SK-N-DZ (cell line): ENCODE results near the gene APEX1. TPM values are rescaled to one million over a fixed set of nuclear protein-coding genes. Genes with fewer than 3 reads are reported as not detected.

Source experiments
- DNase-seq: peaks from one replicate; pipeline ENCODE4 v3.0.0-alpha.2; 2015; ENCODE audit warnings: low spot score
- polyA plus RNA-seq, 2 experiments: library from polyadenylated mRNA; depleted of rRNA; stranded (reverse); fragments of >200 nt; gene quantifications; 2 replicates each; pipeline ENCODE4 v1.2.3, GENCODE V29; 2014

Gene APEX1
- 57.8 and 328 TPM in 2 replicates for polyA plus RNA-seq (2014; cell fraction: cytosol; rRNA removed)
- polyA plus RNA-seq (2014; cell fraction: nucleus; rRNA removed): 69.4 and 244 TPM in 2 replicates

- DNase-seq: peak; percentile 99
Observed at GRCh38 chr14:20454516-20455354, at the start of gene APEX1, which contains the start of gene OSGEP. Gene APEX1 (plus strand): TSS chr14:20455226. CDS start chr14:20455646, 420 bp downstream. Gene OSGEP (minus strand): TSS chr14:20454812. CDS start chr14:20454683, 129 bp downstream.

GRCh38 chr14:20409226-20409625 lies 45.8 kb upstream of the APEX1 start:
- DNase-seq: no peak

GRCh38 chr14:20412411-20412810 lies 42.6 kb upstream of the APEX1 start:
- no peak for DNase-seq

GRCh38 chr14:20412876-20413743 lies 41.9 kb upstream of the APEX1 start, which contains the start of gene TEP1:
Gene TEP1 (minus strand): TSS chr14:20413501. CDS start chr14:20408439, 5,062 bp downstream.
- peak; percentile 26 for DNase-seq

GRCh38 chr14:20413744-20414082 lies 41.3 kb upstream of the APEX1 start:
- DNase-seq: no peak

GRCh38 chr14:20415782-20416206 lies 39.2 kb upstream of the APEX1 start:
- peak; percentile 29 for DNase-seq

GRCh38 chr14:20416223-20416622 lies 38.8 kb upstream of the APEX1 start:
- DNase-seq: no peak

GRCh38 chr14:20417250-20418186 lies 37.5 kb upstream of the APEX1 start:
- no peak for DNase-seq

GRCh38 chr14:20418501-20418909 lies 36.5 kb upstream of the APEX1 start:
- no peak for DNase-seq

- no peak for DNase-seq
Observed at GRCh38 chr14:20419419-20419818, 35.6 kb upstream of the APEX1 start.

GRCh38 chr14:20421267-20421666 lies 33.8 kb upstream of the APEX1 start:
- no peak for DNase-seq

GRCh38 chr14:20422886-20423285 lies 32.1 kb upstream of the APEX1 start:
- no peak for DNase-seq

GRCh38 chr14:20424851-20425250 lies 30.2 kb upstream of the APEX1 start:
- DNase-seq: no peak

- DNase-seq: no peak
Observed at GRCh38 chr14:20427231-20428009, 27.6 kb upstream of the APEX1 start.

- no peak for DNase-seq
Observed at GRCh38 chr14:20428010-20428365, 27.0 kb upstream of the APEX1 start.

- DNase-seq: no peak
Observed at GRCh38 chr14:20428802-20429201, 26.2 kb upstream of the APEX1 start.

- DNase-seq: no peak
Observed at GRCh38 chr14:20429801-20430669, 25.0 kb upstream of the APEX1 start.

GRCh38 chr14:20434701-20435581 lies 20.1 kb upstream of the APEX1 start:
- DNase-seq: no peak
